HepG2 (cell line): ENCODE results near the gene RAPGEFL1. TPM values are rescaled to one million over a fixed set of nuclear protein-coding genes. Genes with fewer than 3 reads are reported as not detected.
A peak's percentile ranks its signal among the peaks of the same experiment; 100 is the strongest.

Experiments
- ADNP ChIP-seq: sonication (generic); formaldehyde crosslinking; IDR thresholded peaks from 2 replicates; pipeline ENCODE4 v1.4.0; 2020; ENCODE audit warnings: missing genetic modification reagents
- ATAD3A ChIP-seq: sonication (generic); formaldehyde crosslinking; IDR thresholded peaks from 2 replicates; pipeline ENCODE4 v1.4.0; 2020; ENCODE audit warnings: missing genetic modification reagents
- CENPT ChIP-seq: sonication (generic); formaldehyde crosslinking; IDR thresholded peaks from 2 replicates; pipeline ENCODE4 v1.8.0; 2022; ENCODE audit warnings: low read depth, mild to moderate bottlenecking, moderate library complexity, missing genetic modification reagents
- DNMT1 ChIP-seq: sonication (generic); formaldehyde crosslinking; IDR thresholded peaks from 2 replicates; pipeline ENCODE4 v1.5.1; 2020; ENCODE audit warnings: mild to moderate bottlenecking, missing genetic modification reagents
- DNMT3B ChIP-seq: conservative IDR thresholded peaks from 2 replicates; pipeline ENCODE4 v1.6.1; 2016; ENCODE audit warnings: missing biosample characterization, control low read depth
- EED ChIP-seq: sonication (generic); formaldehyde crosslinking; IDR thresholded peaks from 2 replicates; pipeline ENCODE4 v1.5.0; 2020; ENCODE audit warnings: mild to moderate bottlenecking, missing genetic modification reagents
- FOXC1 ChIP-seq: sonication (generic); formaldehyde crosslinking; IDR thresholded peaks from 2 replicates; pipeline ENCODE4 v1.8.0; 2022; ENCODE audit warnings: mild to moderate bottlenecking, missing genetic modification reagents, borderline replicate concordance
- HDAC2 ChIP-seq: sonication (generic); formaldehyde crosslinking; IDR thresholded peaks from 2 replicates; pipeline ENCODE4 v1.4.0; 2020; ENCODE audit warnings: missing genetic modification reagents
- IKZF1 ChIP-seq: fragments of 450-650 bp; IDR thresholded peaks from 2 replicates; pipeline ENCODE4 v1.7.1; 2016
- POGZ ChIP-seq: sonication (generic); formaldehyde crosslinking; IDR thresholded peaks from 2 replicates; pipeline ENCODE4 v1.4.0; 2020; ENCODE audit warnings: mild to moderate bottlenecking, missing genetic modification reagents
- RNF2 ChIP-seq: fragments of 450-650 bp; conservative IDR thresholded peaks from 2 replicates; pipeline ENCODE4 v1.6.1; 2016; ENCODE audit warnings: low read depth
- SAP130 ChIP-seq: IDR thresholded peaks from 2 replicates; pipeline ENCODE4 v1.6.1; 2016; ENCODE audit warnings: low read depth
- SIX1 ChIP-seq: sonication (generic); formaldehyde crosslinking; IDR thresholded peaks from 2 replicates; pipeline ENCODE4 v1.4.0; 2020; ENCODE audit warnings: missing genetic modification reagents, borderline replicate concordance
- SOX6 ChIP-seq, 2 experiments: fragments of 450-650 bp in 1 of 2; sonication (generic) in 1 of 2; formaldehyde crosslinking in 1 of 2; IDR thresholded peaks; 2 replicates each; pipeline versions ENCODE4 v1.4.0 to v1.6.1; 2017 to 2020; ENCODE audit warnings: antibody characterized with exemption in 1 of 2, mild to moderate bottlenecking in 1 of 2, missing genetic modification reagents in 1 of 2
- SRF ChIP-seq: IDR thresholded peaks from 2 replicates; pipeline ENCODE4 v1.6.1; 2011; ENCODE audit warnings: mild to moderate bottlenecking, low read depth, low read length, moderate library complexity
- YEATS4 ChIP-seq: sonication (generic); formaldehyde crosslinking; IDR thresholded peaks from 2 replicates; pipeline ENCODE4 v1.4.0; 2020; ENCODE audit warnings: missing genetic modification reagents, borderline replicate concordance
- ZFP36 ChIP-seq: fragments of 150-350 bp; IDR thresholded peaks from 2 replicates; pipeline ENCODE4 v1.6.1; 2018; ENCODE audit warnings: borderline replicate concordance, low read length, low read depth; ENCODE audit not compliant: partially characterized antibody
- ZNF180 ChIP-seq: sonication (generic); formaldehyde crosslinking; IDR thresholded peaks from 2 replicates; pipeline ENCODE4 v1.4.0; 2020; ENCODE audit warnings: low read depth, missing genetic modification reagents, borderline replicate concordance
- ZNF501 ChIP-seq: sonication (generic); formaldehyde crosslinking; IDR thresholded peaks from 2 replicates; pipeline ENCODE4 v1.5.1; 2020; ENCODE audit warnings: mild to moderate bottlenecking, moderate library complexity, missing genetic modification reagents
- ZNF556 ChIP-seq: sonication (generic); formaldehyde crosslinking; IDR thresholded peaks from 2 replicates; pipeline ENCODE4 v1.4.0; 2020; ENCODE audit warnings: mild to moderate bottlenecking, missing genetic modification reagents, borderline replicate concordance
- polyA plus RNA-seq, 8 experiments: library from polyadenylated mRNA; depleted of rRNA in 3 of 8; stranded (reverse) in 7 of 8; unstranded in 1 of 8; fragments of >200 nt; fragmentation: Illumina TruSeq in 4 of 8; extraction: Trizol in 4 of 8; gene quantifications; 2 replicates each; pipeline versions ENCODE4 v1.2.1 to v1.2.3, GENCODE V29; 2011 to 2016; ENCODE audit warnings: low read depth in 4 of 8, missing spikeins in 1 of 8, mixed read lengths in 1 of 8; ENCODE audit not compliant: insufficient read depth in 1 of 8
- total RNA-seq, 5 experiments: library from RNA; depleted of rRNA; stranded (reverse); fragments of >200 nt; fragmentation: Illumina TruSeq; extraction: Trizol; gene quantifications; 2 replicates each; pipeline ENCODE4 v1.2.3, GENCODE V29; 2016; ENCODE audit warnings: low read depth in 1 of 5
- TF ChIP-seq, protein P1 (sequence below): fragments of 450-650 bp; IDR thresholded peaks from 2 replicates; pipeline ENCODE4 v1.6.1; 2017; ENCODE audit warnings: mild to moderate bottlenecking
- TF ChIP-seq, protein P2 (sequence below): sonication (generic); formaldehyde crosslinking; IDR thresholded peaks from 2 replicates; pipeline ENCODE4 v1.4.0; 2020; ENCODE audit warnings: mild to moderate bottlenecking, missing genetic modification reagents
- TF ChIP-seq, protein P3 (sequence below): IDR thresholded peaks from 2 replicates; pipeline ENCODE4 v1.6.1; 2012; ENCODE audit warnings: inconsistent platforms
- TF ChIP-seq, protein P4 (sequence below): IDR thresholded peaks from 2 replicates; pipeline ENCODE4 v1.6.1; 2016; ENCODE audit warnings: control low read depth
- TF ChIP-seq, protein P5 (sequence below): sonication (generic); formaldehyde crosslinking; IDR thresholded peaks from 2 replicates; pipeline ENCODE4 v1.4.0; 2020; ENCODE audit warnings: missing genetic modification reagents

Gene RAPGEFL1
- total and polyA plus RNA-seq, 2 of the 13 experiments (the other 11 are each of a cell fraction or from before 2014, with no cell fraction given): 4.5 to 7.8 TPM

DNA sequence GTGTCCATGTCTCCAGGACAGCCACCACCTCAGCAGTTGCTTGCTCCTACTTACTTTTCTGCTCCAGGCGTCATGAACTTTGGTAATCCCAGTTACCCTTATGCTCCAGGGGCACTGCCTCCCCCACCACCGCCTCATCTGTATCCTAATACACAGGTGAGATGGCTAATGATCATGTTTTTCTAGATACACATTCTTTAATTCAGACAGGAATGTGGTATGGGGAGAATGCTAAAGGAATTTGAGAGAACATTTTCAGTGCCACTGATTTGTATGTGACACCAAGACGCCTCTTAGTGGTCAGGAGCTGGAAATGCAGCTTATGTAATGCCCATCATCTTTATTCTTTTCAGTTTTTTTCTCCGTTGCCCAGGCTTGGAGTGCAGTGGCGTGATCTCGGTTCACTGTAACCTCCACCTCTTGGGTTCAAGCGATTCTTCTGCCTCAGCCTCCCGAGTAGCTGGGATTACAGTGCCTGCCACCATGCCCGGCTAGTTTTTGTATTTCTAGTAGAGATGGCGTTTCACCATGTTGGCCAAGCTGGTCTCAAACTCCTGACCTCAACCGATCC is 8.9 kb upstream of the RAPGEFL1 start (continued):
- TF ChIP-seq ZNF556 (peak; percentile 53; the same call in 1 of the 2 replicates), SRF (no peak), DNMT1 (CRISPR knock-in tag) (no peak), ZNF180 (CRISPR knock-in tag) (no peak), YEATS4 (CRISPR knock-in tag) (no peak), ATAD3A (CRISPR knock-in tag) (no peak), SAP130 (CRISPR knock-in tag) (peak; percentile 75), HDAC2 (CRISPR knock-in tag) (peak; percentile 22; the same call in 1 of the 2 replicates), RNF2 (no peak), ZNF501 (CRISPR knock-in tag) (no peak), FOXC1 (CRISPR knock-in tag) (no peak), IKZF1 (no peak), EED (CRISPR knock-in tag) (no peak), ADNP (CRISPR knock-in tag) (no peak), ZFP36 (no peak), POGZ (CRISPR knock-in tag) (no peak), SIX1 (CRISPR knock-in tag) (no peak), CENPT (CRISPR knock-in tag) (no peak), DNMT3B (CRISPR knock-in tag) (0 out of 2 replicates have a peak, but pooled peaks have one; percentile 30), SOX6 (IDR thresholded peaks at IDR 0.05) (no peak), SOX6 (CRISPR knock-in tag; IDR thresholded peaks at IDR 0.05) (no peak)
- TF ChIP-seq, protein P1, sequence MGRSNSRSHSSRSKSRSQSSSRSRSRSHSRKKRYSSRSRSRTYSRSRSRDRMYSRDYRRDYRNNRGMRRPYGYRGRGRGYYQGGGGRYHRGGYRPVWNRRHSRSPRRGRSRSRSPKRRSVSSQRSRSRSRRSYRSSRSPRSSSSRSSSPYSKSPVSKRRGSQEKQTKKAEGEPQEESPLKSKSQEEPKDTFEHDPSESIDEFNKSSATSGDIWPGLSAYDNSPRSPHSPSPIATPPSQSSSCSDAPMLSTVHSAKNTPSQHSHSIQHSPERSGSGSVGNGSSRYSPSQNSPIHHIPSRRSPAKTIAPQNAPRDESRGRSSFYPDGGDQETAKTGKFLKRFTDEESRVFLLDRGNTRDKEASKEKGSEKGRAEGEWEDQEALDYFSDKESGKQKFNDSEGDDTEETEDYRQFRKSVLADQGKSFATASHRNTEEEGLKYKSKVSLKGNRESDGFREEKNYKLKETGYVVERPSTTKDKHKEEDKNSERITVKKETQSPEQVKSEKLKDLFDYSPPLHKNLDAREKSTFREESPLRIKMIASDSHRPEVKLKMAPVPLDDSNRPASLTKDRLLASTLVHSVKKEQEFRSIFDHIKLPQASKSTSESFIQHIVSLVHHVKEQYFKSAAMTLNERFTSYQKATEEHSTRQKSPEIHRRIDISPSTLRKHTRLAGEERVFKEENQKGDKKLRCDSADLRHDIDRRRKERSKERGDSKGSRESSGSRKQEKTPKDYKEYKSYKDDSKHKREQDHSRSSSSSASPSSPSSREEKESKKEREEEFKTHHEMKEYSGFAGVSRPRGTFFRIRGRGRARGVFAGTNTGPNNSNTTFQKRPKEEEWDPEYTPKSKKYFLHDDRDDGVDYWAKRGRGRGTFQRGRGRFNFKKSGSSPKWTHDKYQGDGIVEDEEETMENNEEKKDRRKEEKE: no peak
- TF ChIP-seq, protein P2, sequence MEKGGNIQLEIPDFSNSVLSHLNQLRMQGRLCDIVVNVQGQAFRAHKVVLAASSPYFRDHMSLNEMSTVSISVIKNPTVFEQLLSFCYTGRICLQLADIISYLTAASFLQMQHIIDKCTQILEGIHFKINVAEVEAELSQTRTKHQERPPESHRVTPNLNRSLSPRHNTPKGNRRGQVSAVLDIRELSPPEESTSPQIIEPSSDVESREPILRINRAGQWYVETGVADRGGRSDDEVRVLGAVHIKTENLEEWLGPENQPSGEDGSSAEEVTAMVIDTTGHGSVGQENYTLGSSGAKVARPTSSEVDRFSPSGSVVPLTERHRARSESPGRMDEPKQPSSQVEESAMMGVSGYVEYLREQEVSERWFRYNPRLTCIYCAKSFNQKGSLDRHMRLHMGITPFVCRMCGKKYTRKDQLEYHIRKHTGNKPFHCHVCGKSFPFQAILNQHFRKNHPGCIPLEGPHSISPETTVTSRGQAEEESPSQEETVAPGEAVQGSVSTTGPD (CRISPR knock-in tag): no peak
- TF ChIP-seq, protein P3, sequence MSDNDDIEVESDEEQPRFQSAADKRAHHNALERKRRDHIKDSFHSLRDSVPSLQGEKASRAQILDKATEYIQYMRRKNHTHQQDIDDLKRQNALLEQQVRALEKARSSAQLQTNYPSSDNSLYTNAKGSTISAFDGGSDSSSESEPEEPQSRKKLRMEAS: no peak
- TF ChIP-seq, protein P4, sequence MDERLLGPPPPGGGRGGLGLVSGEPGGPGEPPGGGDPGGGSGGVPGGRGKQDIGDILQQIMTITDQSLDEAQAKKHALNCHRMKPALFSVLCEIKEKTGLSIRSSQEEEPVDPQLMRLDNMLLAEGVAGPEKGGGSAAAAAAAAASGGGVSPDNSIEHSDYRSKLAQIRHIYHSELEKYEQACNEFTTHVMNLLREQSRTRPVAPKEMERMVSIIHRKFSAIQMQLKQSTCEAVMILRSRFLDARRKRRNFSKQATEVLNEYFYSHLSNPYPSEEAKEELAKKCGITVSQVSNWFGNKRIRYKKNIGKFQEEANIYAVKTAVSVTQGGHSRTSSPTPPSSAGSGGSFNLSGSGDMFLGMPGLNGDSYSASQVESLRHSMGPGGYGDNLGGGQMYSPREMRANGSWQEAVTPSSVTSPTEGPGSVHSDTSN: no peak
- TF ChIP-seq, protein P5, sequence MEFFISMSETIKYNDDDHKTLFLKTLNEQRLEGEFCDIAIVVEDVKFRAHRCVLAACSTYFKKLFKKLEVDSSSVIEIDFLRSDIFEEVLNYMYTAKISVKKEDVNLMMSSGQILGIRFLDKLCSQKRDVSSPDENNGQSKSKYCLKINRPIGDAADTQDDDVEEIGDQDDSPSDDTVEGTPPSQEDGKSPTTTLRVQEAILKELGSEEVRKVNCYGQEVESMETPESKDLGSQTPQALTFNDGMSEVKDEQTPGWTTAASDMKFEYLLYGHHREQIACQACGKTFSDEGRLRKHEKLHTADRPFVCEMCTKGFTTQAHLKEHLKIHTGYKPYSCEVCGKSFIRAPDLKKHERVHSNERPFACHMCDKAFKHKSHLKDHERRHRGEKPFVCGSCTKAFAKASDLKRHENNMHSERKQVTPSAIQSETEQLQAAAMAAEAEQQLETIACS (CRISPR knock-in tag): no peak
